ENCODE data around the gene SHB. TPM values are rescaled to one million over a fixed set of nuclear protein-coding genes. Genes with fewer than 3 reads are reported as not detected.

Gene SHB
- total RNA-seq, 4 donors from 2014 or later, result 18.4 to 27.5 (median 22.0) TPM

DNA sequence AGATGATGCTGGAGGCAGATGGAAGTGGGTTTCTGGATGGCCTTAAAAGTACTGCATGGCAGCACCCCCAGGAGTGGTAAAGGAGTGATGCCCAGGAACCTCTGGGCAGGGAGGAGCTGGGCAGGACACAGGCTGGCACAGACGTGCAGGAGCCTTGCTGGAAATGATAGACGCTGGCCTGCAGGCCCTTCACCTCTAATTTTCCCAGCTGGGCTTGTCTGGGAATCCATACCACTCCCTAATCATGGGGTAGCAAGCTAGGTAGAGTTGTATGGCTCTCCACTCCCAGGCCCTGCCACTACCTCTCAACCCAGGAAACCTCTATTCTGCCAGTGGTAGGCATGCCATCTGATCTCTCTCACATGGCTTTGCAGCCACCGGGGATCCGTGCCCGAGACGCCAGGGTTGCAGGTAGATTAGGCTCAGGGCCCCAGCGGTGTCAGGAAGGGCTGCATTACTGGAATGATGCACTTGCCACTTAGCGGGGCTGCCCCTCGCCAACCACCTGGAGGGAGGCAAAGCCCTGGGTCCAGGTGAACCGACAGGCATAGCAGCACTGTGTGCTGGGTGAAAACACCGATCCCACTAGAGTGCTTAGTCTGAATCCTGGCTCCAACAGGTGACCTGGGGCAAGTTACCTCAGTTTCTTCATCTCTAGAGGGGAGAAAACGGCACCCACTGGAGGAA is 85.5 kb downstream of the SHB start:
- no peaks in the 10 kb centered on the region for H3K9me3 ChIP-seq
- H3K4me1 ChIP-seq, result peaks cover 0 to 18% of the 10 kb centered on the region in 2 donors
- no peaks in the 10 kb centered on the region for H3K36me3 ChIP-seq
- TF ChIP-seq, protein P1, sequence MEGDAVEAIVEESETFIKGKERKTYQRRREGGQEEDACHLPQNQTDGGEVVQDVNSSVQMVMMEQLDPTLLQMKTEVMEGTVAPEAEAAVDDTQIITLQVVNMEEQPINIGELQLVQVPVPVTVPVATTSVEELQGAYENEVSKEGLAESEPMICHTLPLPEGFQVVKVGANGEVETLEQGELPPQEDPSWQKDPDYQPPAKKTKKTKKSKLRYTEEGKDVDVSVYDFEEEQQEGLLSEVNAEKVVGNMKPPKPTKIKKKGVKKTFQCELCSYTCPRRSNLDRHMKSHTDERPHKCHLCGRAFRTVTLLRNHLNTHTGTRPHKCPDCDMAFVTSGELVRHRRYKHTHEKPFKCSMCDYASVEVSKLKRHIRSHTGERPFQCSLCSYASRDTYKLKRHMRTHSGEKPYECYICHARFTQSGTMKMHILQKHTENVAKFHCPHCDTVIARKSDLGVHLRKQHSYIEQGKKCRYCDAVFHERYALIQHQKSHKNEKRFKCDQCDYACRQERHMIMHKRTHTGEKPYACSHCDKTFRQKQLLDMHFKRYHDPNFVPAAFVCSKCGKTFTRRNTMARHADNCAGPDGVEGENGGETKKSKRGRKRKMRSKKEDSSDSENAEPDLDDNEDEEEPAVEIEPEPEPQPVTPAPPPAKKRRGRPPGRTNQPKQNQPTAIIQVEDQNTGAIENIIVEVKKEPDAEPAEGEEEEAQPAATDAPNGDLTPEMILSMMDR (IDR thresholded peaks at IDR 0.05), result no peak
- TF ChIP-seq POLR2A (IDR thresholded peaks at IDR 0.05), result no peak
- intact Hi-C loops (cut with DNase I), result no loop called here
- DNase-seq, result no peak
- no peak overlapping the region for H3K4me3 ChIP-seq (replicated peaks in 1 of 3)
- 88% methylated on average over 12 of the region's 12 CpGs for WGBS, 2 donors
- no peak overlapping the region for H3K27ac ChIP-seq
- H3K27me3 ChIP-seq, result no peaks in the 10 kb centered on the region

DNA sequence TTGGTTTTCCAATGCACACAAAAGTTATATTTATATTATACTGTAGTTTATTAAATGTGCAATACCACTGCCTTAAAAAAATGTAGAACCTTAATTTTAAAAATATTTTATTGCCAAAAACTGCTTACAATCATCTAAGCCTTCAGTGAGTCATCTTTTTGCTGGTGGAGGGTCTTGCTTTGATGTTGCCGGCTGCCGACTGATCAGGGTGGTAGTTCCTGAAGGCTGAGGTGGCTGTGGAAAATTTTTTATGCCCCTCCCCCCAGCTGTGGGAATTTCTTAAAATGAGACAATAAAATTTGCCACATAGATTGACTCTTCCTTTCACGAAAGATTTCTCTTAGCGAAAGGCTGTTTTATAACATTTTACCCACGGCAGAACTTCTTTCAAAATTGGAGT is 89.2 kb downstream of the SHB start:
- Histone ChIP-seq H3K27me3 (no peaks in the 10 kb centered on the region), H3K4me1 (peaks cover 0 to 2% of the 10 kb centered on the region in 2 donors), H3K36me3 (no peaks in the 10 kb centered on the region), H3K27ac (no peak overlapping the region), H3K9me3 (no peaks in the 10 kb centered on the region), H3K4me3 (replicated peaks in 1 of 3) (no peak overlapping the region)
- TF ChIP-seq POLR2A (IDR thresholded peaks at IDR 0.05), result no peak
- TF ChIP-seq, protein P1 (IDR thresholded peaks at IDR 0.05), result no peak
- DNase-seq, result no peak
- intact Hi-C loops (cut with DNase I), result no loop called here
- WGBS, 2 donors, result 92 to 94% methylated on average over 5 of the region's 5 CpGs

GRCh38 chr9:37978983-37979382 is 90.0 kb downstream of the SHB start:
- DNase-seq, result no peak
- TF ChIP-seq POLR2A (IDR thresholded peaks at IDR 0.05), result no peak
- TF ChIP-seq, protein P1 (IDR thresholded peaks at IDR 0.05), result no peak
- Histone ChIP-seq H3K27ac (no peak overlapping the region), H3K27me3 (no peaks in the 10 kb centered on the region), H3K9me3 (no peaks in the 10 kb centered on the region), H3K36me3 (peaks cover 0 to under 1% of the 10 kb centered on the region in 2 donors), H3K4me1 (no peaks in the 10 kb centered on the region), H3K4me3 (replicated peaks in 1 of 3) (no peak overlapping the region)
- intact Hi-C loops (cut with DNase I), result no loop called here
- 91 to 97% methylated on average over 3 of the region's 3 CpGs for WGBS, 2 donors

GRCh38 chr9:37978481-37978864 is 90.6 kb downstream of the SHB start:
- no peak overlapping the region for H3K4me3 ChIP-seq (replicated peaks in 1 of 3)
- no peaks in the 10 kb centered on the region for H3K27me3 ChIP-seq
- 77 to 78% methylated on average over 6 of the region's 6 CpGs for WGBS, 2 donors
- no peak overlapping the region for H3K27ac ChIP-seq
- intact Hi-C loops (cut with DNase I), result no loop called here
- peaks cover 0 to 5% of the 10 kb centered on the region in 2 donors for H3K36me3 ChIP-seq
- no peaks in the 10 kb centered on the region for H3K4me1 ChIP-seq
- TF ChIP-seq, protein P1 (IDR thresholded peaks at IDR 0.05), result no peak
- TF ChIP-seq POLR2A (IDR thresholded peaks at IDR 0.05), result no peak
- DNase-seq, result no peak
- no peaks in the 10 kb centered on the region for H3K9me3 ChIP-seq

GRCh38 chr9:37977851-37978480 is 91.1 kb downstream of the SHB start:
- H3K27ac ChIP-seq, result no peak overlapping the region
- peaks cover 0 to 5% of the 10 kb centered on the region in 2 donors for H3K36me3 ChIP-seq
- H3K9me3 ChIP-seq, result no peaks in the 10 kb centered on the region
- no peak overlapping the region for H3K4me3 ChIP-seq (replicated peaks in 1 of 3)
- TF ChIP-seq POLR2A (IDR thresholded peaks at IDR 0.05), result no peak
- TF ChIP-seq, protein P1 (IDR thresholded peaks at IDR 0.05), result no peak
- 73 to 76% methylated on average over 5 of the region's 5 CpGs for WGBS, 2 donors
- no peaks in the 10 kb centered on the region for H3K4me1 ChIP-seq
- no peaks in the 10 kb centered on the region for H3K27me3 ChIP-seq
- intact Hi-C loops (cut with DNase I), result no loop called here
- DNase-seq, result no peak

Data from thyroid gland (tissue), 4 donors.